Spleen (tissue), 7 donors: ENCODE results near the gene MYORG.
"Not testable (repeated sequence)": the region's sequence is repeated elsewhere in the genome, so short reads cannot be mapped to it uniquely, and the experiment has no call there.

Source experiments
- CTCF ChIP-seq, 11 experiments: fragments of 200-600 bp in 7 of 11; fragments of 450-650 bp in 4 of 11; sonication (generic) in 4 of 11; IDR thresholded peaks in 8 of 11; conservative IDR thresholded peaks in 3 of 11; 1 replicate in 7 of 11; 2 replicates in 4 of 11; pipeline versions ENCODE4 v1.4.0 to v1.8.0; 2016 to 2021; ENCODE audit warnings: antibody characterized with exemption in 11 of 11, inconsistent platforms in 4 of 11, mild to moderate bottlenecking in 1 of 11
- POLR2A ChIP-seq, 3 donors: fragments of 450-650 bp; IDR thresholded peaks; one replicate each; pipeline ENCODE4 v1.5.1; 2017; ENCODE audit warnings: antibody characterized with exemption in 3 of 3, mild to moderate bottlenecking in 1 of 3
- POLR2AphosphoS5 ChIP-seq, 3 donors: sonication (generic); formaldehyde crosslinking; IDR thresholded peaks; one replicate each; pipeline ENCODE4 v1.5.1; 2017; ENCODE audit warnings: antibody characterized with exemption in 3 of 3
- donor health status: DM: no; HTN: no; CAD: no; lungs with moderate emphysema.
- donor health status: DM: no; HTN: no; CAD: no.
- donor health status: DM: no; HTN: no; CAD: no.

GRCh38 chr9:34368796-34369195 lies 7.9 kb downstream of the MYORG start:
- not testable (repeated sequence) for TF ChIP-seq CTCF (IDR thresholded peaks at IDR 0.05 in 8 of 11, conservative IDR thresholded peaks at IDR 0.05 in 3 of 11); POLR2AphosphoS5 (IDR thresholded peaks at IDR 0.05); POLR2A (IDR thresholded peaks at IDR 0.05)
